DND-41 (cell line): ENCODE results near the gene PTH2R.

ENCODE experiments used
- CTCF ChIP-seq: IDR thresholded peaks from 2 replicates; pipeline ENCODE4 v1.5.1; 2012; ENCODE audit warnings: borderline replicate concordance, low read length, moderate library complexity, mild to moderate bottlenecking; ENCODE audit not compliant: poor library complexity, severe bottlenecking; ENCODE audit errors: extremely low read depth
- EZH2 ChIP-seq: IDR thresholded peaks from 3 replicates; pipeline ENCODE4 v1.6.1; 2012; ENCODE audit warnings: borderline replicate concordance, low read depth, mild to moderate bottlenecking, moderate library complexity, low read length, inconsistent platforms; ENCODE audit not compliant: severe bottlenecking

DNA sequence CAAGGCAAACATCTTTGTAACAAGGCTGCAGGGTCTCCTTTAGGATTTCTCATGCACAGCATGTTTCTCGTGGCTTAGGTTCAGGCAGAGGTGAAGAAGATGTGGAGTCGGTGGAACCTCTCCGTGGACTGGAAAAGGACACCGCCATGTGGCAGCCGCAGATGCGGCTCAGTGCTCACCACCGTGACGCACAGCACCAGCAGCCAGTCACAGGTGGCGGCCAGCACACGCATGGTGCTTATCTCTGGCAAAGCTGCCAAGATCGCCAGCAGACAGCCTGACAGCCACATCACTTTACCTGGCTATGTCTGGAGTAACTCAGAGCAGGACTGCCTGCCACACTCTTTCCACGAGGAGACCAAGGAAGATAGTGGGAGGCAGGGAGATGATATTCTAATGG is 86.6 kb downstream of the PTH2R start:
- TF ChIP-seq CTCF: no peak
- no peak for TF ChIP-seq EZH2
